NCI-H1694 (cell line): Measurements from ENCODE around the gene AMFR.
"Not testable (repeated sequence)": the region's sequence is repeated elsewhere in the genome, so short reads cannot be mapped to it uniquely, and the experiment has no call there.

Experiments used
- DNase-seq: peaks from one replicate; lab custom pipeline; 2025; lab: John Stamatoyannopoulos, UW

Gene AMFR

DNA sequence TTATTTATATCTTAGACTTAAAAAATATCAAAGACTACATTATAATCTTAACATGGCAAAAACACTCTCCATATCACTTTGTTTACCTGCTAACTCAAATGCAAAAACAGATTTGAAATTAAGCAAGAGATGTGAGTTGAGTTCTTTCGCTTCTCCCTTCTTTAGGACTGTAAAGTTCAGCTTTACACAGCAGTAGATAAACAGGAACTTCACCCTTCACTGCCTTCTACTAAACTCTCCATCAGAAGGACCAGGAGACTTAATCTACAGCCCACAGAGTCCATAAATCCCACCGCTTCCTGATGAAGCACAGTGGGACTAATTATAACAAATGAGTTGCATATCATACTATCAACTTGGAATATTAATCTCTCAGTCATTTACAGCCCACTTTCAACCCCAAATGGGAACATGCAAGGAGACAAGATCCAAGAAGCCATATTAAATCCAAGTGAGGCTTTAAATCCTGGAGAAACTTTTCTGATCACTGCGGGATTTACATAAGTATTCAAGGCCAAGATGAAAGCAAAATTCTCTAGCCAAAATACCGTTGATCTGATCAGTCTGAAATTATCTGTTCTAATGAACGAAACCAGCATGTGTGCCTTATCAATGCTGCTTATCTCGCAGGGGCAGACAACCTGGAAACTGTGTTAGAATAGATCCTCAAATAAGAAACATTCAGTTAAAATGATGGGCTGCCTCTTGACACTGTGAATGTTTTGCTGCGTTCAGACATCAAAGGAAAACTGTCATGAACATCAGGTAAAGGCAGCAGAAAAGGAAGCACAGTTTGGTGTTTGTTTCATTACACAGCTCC, 1.6 kb downstream of the AMFR start:
- DNase-seq = no peak

DNA sequence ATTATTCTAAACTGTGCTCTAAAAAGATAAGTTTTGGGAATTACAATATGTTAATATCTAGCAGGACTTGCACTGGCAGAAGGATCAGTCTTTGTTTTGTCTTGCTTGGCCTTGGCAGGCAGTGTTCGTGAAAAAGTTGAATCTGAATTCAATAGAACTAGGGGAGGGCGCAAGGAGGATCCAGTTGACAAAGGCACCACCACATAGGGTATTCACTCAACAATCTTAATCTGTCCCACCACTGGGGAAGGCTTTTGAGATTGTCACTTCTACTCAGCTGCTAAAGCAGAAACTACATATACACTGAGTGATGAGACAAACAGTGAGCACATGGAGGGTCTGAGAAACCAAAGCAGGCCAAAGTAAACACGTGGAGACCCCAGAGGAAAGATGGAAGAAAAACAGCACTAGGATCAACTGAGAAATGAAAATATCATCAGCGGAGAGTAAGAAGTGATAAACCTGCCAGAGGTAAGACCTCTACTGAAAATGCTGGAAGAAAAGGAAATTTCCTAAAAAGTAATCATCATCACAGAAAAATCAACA, 2.4 kb downstream of the AMFR start:
- no peak for DNase-seq

GRCh38 chr16:56421976-56422669, 3.2 kb downstream of the AMFR start:
- DNase-seq = no peak

GRCh38 chr16:56421313-56421712, 4.0 kb downstream of the AMFR start:
- DNase-seq = no peak

DNA sequence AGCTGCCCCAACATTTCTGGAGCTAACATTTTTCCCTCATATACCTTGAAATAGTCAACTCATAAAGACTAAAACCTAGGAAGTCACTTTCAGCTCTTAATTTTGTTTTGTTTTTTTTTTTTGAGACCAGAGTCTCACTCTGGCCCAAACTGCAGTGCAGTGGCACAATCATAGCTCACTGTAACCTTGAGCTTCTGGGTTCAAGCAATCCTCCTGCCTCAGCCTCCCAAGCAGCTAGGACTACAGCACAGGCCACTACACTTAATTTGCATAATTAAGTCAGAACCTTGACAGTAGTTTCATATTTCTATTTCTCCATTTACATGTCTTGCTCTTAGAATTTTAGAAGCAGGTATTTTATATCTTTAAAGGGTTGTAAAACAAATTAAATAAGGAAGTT, 4.7 kb downstream of the AMFR start:
- no peak for DNase-seq

- no peak for DNase-seq
Measured at GRCh38 chr16:56419740-56420548, 5.4 kb downstream of the AMFR start.

- DNase-seq = no peak
Measured at GRCh38 chr16:56417138-56417537, 8.2 kb downstream of the AMFR start.

DNA sequence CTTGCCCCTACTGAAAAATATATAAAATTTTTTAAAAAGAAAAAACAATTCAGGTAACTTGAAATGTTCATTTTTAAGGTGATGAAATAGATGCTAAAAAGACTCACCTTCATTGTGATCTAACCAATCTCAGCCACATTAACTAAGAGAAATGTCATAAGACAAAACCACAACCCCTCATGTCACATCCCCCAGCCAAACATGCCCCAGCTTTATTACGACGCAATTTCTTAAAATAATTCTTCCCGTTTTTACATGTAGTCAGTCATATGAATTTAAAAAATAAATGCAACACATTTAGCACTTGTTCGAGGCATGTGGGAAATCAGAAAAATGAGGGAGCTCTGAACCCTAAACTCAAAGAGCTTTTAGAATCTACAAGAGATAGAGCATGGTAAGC, 9.5 kb downstream of the AMFR start:
- no peak for DNase-seq

DNA sequence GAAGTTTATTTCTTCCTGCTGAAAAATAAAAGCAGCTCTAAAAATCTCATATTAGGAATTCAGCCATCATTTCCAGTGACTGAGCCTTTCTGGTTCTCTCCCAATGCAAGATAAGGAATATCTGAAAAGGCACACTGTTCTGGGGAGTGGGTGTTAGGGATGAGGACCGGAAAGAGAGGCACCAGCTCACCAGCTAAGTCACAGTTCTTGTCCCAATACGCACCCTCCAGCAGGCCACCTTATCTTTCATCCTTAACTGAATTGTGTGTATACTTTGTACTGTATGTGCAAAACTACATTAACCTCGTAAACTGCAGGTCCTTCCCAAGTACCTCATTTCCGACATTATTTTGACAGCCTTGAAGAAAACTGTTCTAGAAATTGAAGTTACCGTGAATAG, 11.0 kb downstream of the AMFR start:
- DNase-seq = no peak

DNA sequence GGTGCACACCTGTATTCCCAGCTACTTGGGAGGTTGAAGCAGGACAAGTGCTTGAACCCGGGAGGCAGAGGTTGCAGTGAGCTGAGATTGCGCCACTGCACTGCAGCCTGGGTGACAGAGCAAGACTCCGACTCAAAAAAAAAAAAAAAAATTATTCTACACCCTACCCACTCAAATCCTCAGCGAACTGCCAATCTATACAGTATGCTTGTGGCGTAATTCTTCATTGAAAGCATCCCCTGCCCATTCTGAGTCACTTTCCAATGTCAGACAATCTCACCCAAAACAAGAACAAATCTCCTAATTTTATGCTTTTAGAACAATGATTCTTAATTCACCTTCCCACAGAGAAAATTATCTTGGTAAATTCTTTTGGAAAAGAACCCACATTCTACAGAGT, 12.0 kb downstream of the AMFR start:
- DNase-seq = no peak

GRCh38 chr16:56411624-56412023, 13.7 kb downstream of the AMFR start:
- no peak for DNase-seq

DNA sequence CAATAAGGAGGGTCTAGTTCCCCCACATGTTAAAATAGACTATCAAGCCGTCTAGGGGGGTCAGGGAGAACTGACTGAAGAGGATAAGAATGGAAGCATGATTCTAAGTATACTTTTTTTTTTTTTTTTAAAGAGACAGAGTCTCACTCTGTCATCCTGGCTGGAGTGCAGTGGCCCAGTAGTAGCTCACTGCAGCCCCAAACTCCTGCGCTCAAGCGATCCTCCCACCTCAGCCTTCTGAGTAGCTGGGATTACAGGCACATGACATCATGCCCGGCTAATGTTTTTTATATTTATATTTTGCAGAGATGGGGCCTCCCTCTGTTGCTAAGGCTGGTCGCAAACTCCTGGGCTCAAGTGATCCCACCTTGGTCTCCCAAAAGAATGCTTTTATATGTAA, 14.2 kb downstream of the AMFR start:
- DNase-seq = no peak

DNA sequence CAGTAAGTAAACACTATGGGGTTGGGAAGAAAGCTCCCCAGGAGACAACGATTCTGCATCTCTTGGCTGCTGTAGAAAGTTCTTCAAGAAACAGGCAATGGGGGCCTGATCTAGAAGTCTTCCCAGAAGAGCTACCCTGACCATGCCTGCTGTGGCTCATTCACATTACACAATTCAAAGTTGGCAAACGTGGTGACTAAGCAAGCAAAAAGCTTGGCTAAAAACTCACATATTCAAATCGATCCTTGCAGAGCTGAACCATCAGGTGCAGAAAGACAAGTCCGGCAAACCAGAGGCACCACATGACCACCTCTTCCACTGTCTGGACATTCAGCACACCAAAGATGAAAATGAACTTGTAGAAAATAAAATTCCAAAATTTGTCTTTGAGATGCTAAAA, 16.1 kb downstream of the AMFR start:
- no peak for DNase-seq

- no peak for DNase-seq
Measured at GRCh38 chr16:56408379-56409098, 16.8 kb downstream of the AMFR start.

DNA sequence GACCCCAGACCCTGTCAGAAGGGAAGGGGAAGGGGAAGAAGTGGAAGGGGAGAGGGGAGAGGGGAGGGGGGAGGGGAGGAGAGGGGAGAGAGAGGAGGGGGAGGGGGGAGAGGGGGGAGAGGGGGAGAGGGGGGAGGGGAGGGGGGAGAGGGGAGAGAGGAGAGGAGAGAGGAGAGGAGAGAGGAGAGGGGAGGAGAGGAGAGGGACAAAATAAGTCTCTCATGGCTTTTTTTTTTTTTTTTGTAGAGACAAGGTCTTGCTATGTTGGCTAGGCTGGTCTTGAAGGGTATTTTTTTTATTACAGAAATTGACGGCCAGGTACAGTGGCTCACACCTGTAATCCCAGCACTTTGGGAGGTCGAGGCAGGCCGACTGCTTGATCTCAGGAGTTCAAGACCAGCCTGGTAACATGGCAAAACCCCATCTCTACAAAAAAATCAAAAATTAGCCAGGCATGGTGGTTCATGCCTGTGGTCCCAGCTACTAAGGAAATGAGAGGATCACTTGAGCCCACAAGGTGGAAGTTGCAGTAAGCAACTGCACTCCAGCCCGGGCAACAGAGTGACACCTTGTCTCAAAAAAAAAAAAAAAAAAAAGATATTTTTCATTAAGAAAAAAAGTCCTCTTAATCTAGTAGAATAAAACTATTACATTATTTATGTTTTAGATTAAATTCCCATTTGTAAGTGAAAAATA, 19.2 kb downstream of the AMFR start:
- DNase-seq = no peak

- DNase-seq = peak; percentile 66
Measured at GRCh38 chr16:56401482-56401881, 23.9 kb downstream of the AMFR start.

GRCh38 chr16:56400458-56400857, 24.9 kb downstream of the AMFR start:
- DNase-seq = no peak

DNA sequence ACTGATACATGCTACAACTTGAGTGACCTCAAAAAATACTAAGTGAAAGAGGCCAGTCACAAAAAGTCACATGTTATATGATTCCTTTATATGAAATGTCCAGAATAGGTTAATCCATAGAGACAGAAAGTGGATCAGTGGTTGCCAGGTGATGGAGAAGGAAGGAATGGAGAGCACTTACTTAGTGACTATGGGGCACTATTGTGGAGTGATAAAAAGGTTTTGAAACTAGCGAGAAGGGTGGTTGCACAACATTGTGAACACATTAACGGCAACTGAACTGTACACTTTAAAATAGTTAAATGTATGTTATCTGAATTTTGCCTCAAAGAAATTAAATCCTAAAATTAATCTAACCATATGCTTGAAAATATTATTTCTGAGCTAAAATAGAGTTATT, 25.9 kb downstream of the AMFR start:
- no peak for DNase-seq

DNA sequence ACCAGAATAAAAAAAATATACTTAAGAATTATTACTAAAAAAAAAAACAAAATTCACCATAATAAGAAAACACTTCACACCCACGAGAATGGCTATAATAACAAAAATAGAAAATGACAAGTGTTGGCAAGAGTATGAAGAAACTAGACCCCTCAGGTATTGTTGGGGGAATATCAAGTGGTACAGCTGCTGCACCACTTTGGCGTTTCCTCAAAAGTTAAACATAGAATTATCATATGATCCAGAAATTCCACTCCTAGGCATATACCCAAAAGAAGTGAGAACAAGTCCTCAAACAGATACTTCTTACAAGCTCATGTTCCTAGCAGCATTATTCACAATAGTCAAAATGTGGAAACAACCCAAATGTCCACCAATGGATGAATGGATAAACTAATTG, 26.3 kb downstream of the AMFR start:
- DNase-seq = no peak

DNA sequence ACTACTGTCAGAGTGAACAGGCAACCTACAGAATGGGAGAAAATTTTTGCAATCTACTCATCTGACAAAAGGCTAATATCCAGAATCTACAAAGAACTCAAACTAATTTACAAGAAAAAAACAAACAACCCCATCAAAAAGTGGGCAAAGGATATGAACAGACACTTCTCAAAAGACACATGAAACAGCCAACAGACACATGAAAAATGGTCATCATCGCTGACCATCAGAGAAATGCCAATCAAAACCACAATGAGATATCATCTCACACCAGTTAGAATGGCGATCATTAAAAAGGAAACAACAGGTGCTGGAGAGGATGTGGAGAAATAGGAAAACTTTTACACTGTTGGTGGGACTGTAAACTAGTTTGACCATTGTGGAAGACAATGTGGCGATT, 28.6 kb downstream of the AMFR start:
- DNase-seq = not testable (repeated sequence)

- no peak for DNase-seq
Measured at GRCh38 chr16:56389554-56389953, 35.8 kb downstream of the AMFR start.
